ENCODE measurements around the gene PSMD1. TPM values are rescaled to one million over a fixed set of nuclear protein-coding genes. Genes with fewer than 3 reads are reported as not detected.

The PSMD1 gene
- total and polyA plus RNA-seq, 2 of the 8 experiments (the other 6 are each of a cell fraction or from before 2014, with no cell fraction given), result 179 to 272 TPM

- no peak overlapping the region for H2BK12ac ChIP-seq (ENCODE audit: low read depth, low read length)
- H2BK20ac ChIP-seq (ENCODE audit: low read length), result no peak overlapping the region
- FAIRE-seq (no peak), DNase-seq (ENCODE audit: low read depth in 1 of 2, low spot score in 2 of 2) (no peak)
- H3K27ac ChIP-seq (ENCODE audit: low read depth, low read length), result no peak overlapping the region
- peaks cover 5% of the 10 kb centered on the region for H3K23me2 ChIP-seq (ENCODE audit: low read depth, low read length)
- H3K36me3 ChIP-seq (ENCODE audit: control insufficient read depth in 2 of 4, insufficient read depth in 4 of 4, low read length in 3 of 4), result no peaks in the 10 kb centered on the region
- no peaks in the 10 kb centered on the region for H4K20me1 ChIP-seq (replicated peaks in 1 of 2; ENCODE audit: control insufficient read depth in 1 of 2, insufficient read depth in 2 of 2, low read length in 2 of 2)
- TF ChIP-seq TAF7 (optimal IDR thresholded peaks at IDR 0.05; ENCODE audit: borderline replicate concordance, low read depth, low read length) (no peak), FOSL1 (IDR thresholded peaks at IDR 0.05; ENCODE audit: insufficient read depth, low read depth, low read length) (no peak)
- H3K4me3 ChIP-seq (ENCODE audit: extremely low read depth in 1 of 4, insufficient read depth in 2 of 4, low read depth in 3 of 4, low read length in 4 of 4), result no peak overlapping the region
- ChIA-PET CTCF (ENCODE audit: partially characterized antibody) (interaction anchor here (0.8 to 1.7 kb wide), 4 partner anchors 17 to 69 kb away, joined by 3 to 5 read pairs (median 4); no protein-coding TSS in a partner anchor), POLR2A (ENCODE audit: partially characterized antibody) (no interaction called here)
- H4K5ac ChIP-seq (ENCODE audit: insufficient read length, low read depth, low read length), result no peak overlapping the region
- H3K9ac ChIP-seq (replicated peaks in 1 of 4; ENCODE audit: extremely low read depth in 1 of 4, low read depth in 3 of 4, low read length in 3 of 4), result no peak overlapping the region
- H3K79me1 ChIP-seq (ENCODE audit: low read depth, low read length), result no peaks in the 10 kb centered on the region
- H2AK5ac ChIP-seq (ENCODE audit: low read depth, low read length), result no peak overlapping the region
- H3K79me2 ChIP-seq (ENCODE audit: control insufficient read depth in 1 of 2, insufficient read depth in 2 of 2, low read length in 2 of 2), result no peaks in the 10 kb centered on the region
- no peak overlapping the region for H3K14ac ChIP-seq (ENCODE audit: insufficient read length)
- H2BK120ac ChIP-seq (replicated peaks; ENCODE audit: low read depth, low read length), result no peak overlapping the region
- H3K4ac ChIP-seq (replicated peaks; ENCODE audit: insufficient read length, low read depth, low read length), result no peak overlapping the region
- H3K4me1 ChIP-seq (replicated peaks in 1 of 4; ENCODE audit: control insufficient read depth in 3 of 4, insufficient read depth in 4 of 4, low read length in 3 of 4), result peaks cover 0 to 6% (median under 1%) of the 10 kb centered on the region in 4 experiments; a peak in 4 of 7 replicates
- no peak overlapping the region for H2BK5ac ChIP-seq (ENCODE audit: low read depth, low read length)
- no peak overlapping the region for H3K56ac ChIP-seq (replicated peaks; ENCODE audit: insufficient read length, low read depth, low read length)
- no peak overlapping the region for H3K18ac ChIP-seq (ENCODE audit: extremely low read depth, low read length)
- 77% methylated on average over 4 of the region's 4 CpGs; no CpG with 5 or more reads in 1 of the 2 experiments for WGBS, 2 experiments (ENCODE audit: extremely low coverage in 1 of 2, insufficient coverage in 1 of 2, insufficient read length in 1 of 2, insufficient replicate concordance in 2 of 2, low coverage in 1 of 2, low lambda C conversion rate in 2 of 2, missing lambda C conversion rate in 1 of 2)
- H4K8ac ChIP-seq (ENCODE audit: extremely low read depth, insufficient read depth, low read length), result no peak overlapping the region
- H3K4me2 ChIP-seq (ENCODE audit: insufficient read depth in 1 of 2, low read depth in 2 of 2, low read length in 2 of 2), result no peak overlapping the region; a peak in 1 of 4 replicates
- no peaks in the 10 kb centered on the region for H3K9me3 ChIP-seq (ENCODE audit: insufficient read depth in 2 of 2, low read depth in 1 of 2, low read length in 1 of 2)
- H2BK15ac ChIP-seq (ENCODE audit: low read length), result no peak overlapping the region
- no peak overlapping the region for H4K91ac ChIP-seq (replicated peaks; ENCODE audit: insufficient read length, low read length)
- no peak overlapping the region for H2AFZ ChIP-seq (ENCODE audit: low read length)
- peaks cover 24 to 34% (median 33%) of the 10 kb centered on the region in 4 experiments for H3K27me3 ChIP-seq (replicated peaks in 1 of 4; ENCODE audit: control insufficient read depth in 3 of 4, extremely low read depth in 1 of 4, insufficient read depth in 3 of 4, low read length in 3 of 4)
- H3K23ac ChIP-seq (ENCODE audit: insufficient read length), result no peak overlapping the region
Observed at GRCh38 chr2:231036131-231036530, 20.5 kb upstream of the PSMD1 start.
